HepG2 (cell line): Measurements from ENCODE around the gene OR1D5. TPM values are rescaled to one million over a fixed set of nuclear protein-coding genes. Genes with fewer than 3 reads are reported as not detected.

Experiments used
- EHMT2 ChIP-seq: fragments of 200-600 bp; sonication (generic); IDR thresholded peaks from 2 replicates; pipeline ENCODE4 v1.7.0; 2017; ENCODE audit warnings: antibody characterized with exemption, low read depth, low read length, borderline replicate concordance
- GATA4 ChIP-seq: sonication (generic); IDR thresholded peaks from 2 replicates; pipeline ENCODE4 v1.6.1; 2016; ENCODE audit warnings: antibody characterized with exemption, low read depth, borderline replicate concordance
- MED1 ChIP-seq: sonication (generic); formaldehyde crosslinking; IDR thresholded peaks from 2 replicates; pipeline ENCODE4 v1.4.0; 2020; ENCODE audit warnings: missing genetic modification reagents
- MED13 ChIP-seq: sonication (generic); formaldehyde crosslinking; IDR thresholded peaks from 2 replicates; pipeline ENCODE4 v1.5.0; 2020; ENCODE audit warnings: missing genetic modification reagents
- MLLT10 ChIP-seq: sonication (generic); formaldehyde crosslinking; IDR thresholded peaks from 2 replicates; pipeline ENCODE4 v1.4.0; 2020; ENCODE audit warnings: missing genetic modification reagents
- NFKBIZ ChIP-seq: IDR thresholded peaks from 2 replicates; pipeline ENCODE4 v1.6.1; 2018; ENCODE audit warnings: missing genetic modification reagents, missing compliant biosample characterization
- SMYD3 ChIP-seq: sonication (generic); formaldehyde crosslinking; IDR thresholded peaks from 2 replicates; pipeline ENCODE4 v1.8.1; 2023; ENCODE audit warnings: mild to moderate bottlenecking, missing genetic modification reagents
- SSRP1 ChIP-seq: IDR thresholded peaks from 2 replicates; pipeline ENCODE4 v1.6.1; 2016; ENCODE audit warnings: control low read depth
- TBX3 ChIP-seq: fragments of 450-650 bp; IDR thresholded peaks from 2 replicates; pipeline ENCODE4 v1.6.1; 2017; ENCODE audit warnings: antibody characterized with exemption, mild to moderate bottlenecking, inconsistent platforms, borderline replicate concordance
- WIZ ChIP-seq: sonication (generic); formaldehyde crosslinking; IDR thresholded peaks from 2 replicates; pipeline ENCODE4 v1.5.1; 2020; ENCODE audit warnings: mild to moderate bottlenecking, missing genetic modification reagents
- ZFY ChIP-seq: sonication (generic); formaldehyde crosslinking; IDR thresholded peaks from 2 replicates; pipeline ENCODE4 v1.4.0; 2020; ENCODE audit warnings: missing genetic modification reagents
- ZMAT3 ChIP-seq: sonication (generic); formaldehyde crosslinking; conservative IDR thresholded peaks from 2 replicates; pipeline ENCODE4 v1.7.0; 2021; ENCODE audit warnings: missing genetic modification reagents
- ZMYM3 ChIP-seq: sonication (generic); formaldehyde crosslinking; IDR thresholded peaks from 2 replicates; pipeline ENCODE4 v1.5.1; 2020; ENCODE audit warnings: mild to moderate bottlenecking, missing genetic modification reagents
- ZNF205 ChIP-seq: IDR thresholded peaks from 2 replicates; pipeline ENCODE4 v1.6.1; 2018; ENCODE audit warnings: missing biosample characterization, missing genetic modification reagents
- ZNF431 ChIP-seq: sonication (generic); formaldehyde crosslinking; IDR thresholded peaks from 2 replicates; pipeline ENCODE4 v1.9.0; 2022; ENCODE audit warnings: missing genetic modification reagents, low read depth, mild to moderate bottlenecking, borderline replicate concordance
- ZNF530 ChIP-seq: sonication (generic); formaldehyde crosslinking; IDR thresholded peaks from 2 replicates; pipeline ENCODE4 v1.5.0; 2020; ENCODE audit warnings: low read depth, mild to moderate bottlenecking, missing genetic modification reagents
- ZNF564 ChIP-seq: sonication (generic); formaldehyde crosslinking; IDR thresholded peaks from 2 replicates; pipeline ENCODE4 v1.8.1; 2023; ENCODE audit warnings: mild to moderate bottlenecking, missing genetic modification reagents
- ZNF678 ChIP-seq: sonication (generic); formaldehyde crosslinking; IDR thresholded peaks from 2 replicates; pipeline ENCODE4 v1.4.0; 2020; ENCODE audit warnings: mild to moderate bottlenecking, missing genetic modification reagents
- ZNF788 ChIP-seq: sonication (generic); formaldehyde crosslinking; IDR thresholded peaks from 2 replicates; pipeline ENCODE4 v1.5.0; 2020; ENCODE audit warnings: mild to moderate bottlenecking, missing genetic modification reagents, borderline replicate concordance
- ZNF83 ChIP-seq: sonication (generic); formaldehyde crosslinking; IDR thresholded peaks from 2 replicates; pipeline ENCODE4 v1.4.0; 2020; ENCODE audit warnings: missing genetic modification reagents, mild to moderate bottlenecking, borderline replicate concordance
- ZSCAN12 ChIP-seq: sonication (generic); formaldehyde crosslinking; IDR thresholded peaks from 2 replicates; pipeline ENCODE4 v1.9.0; 2021; ENCODE audit warnings: mild to moderate bottlenecking, missing genetic modification reagents
- ZSCAN31 ChIP-seq: sonication (generic); formaldehyde crosslinking; IDR thresholded peaks from 2 replicates; pipeline ENCODE4 v1.5.0; 2020; ENCODE audit warnings: low read depth, mild to moderate bottlenecking, missing genetic modification reagents
- polyA plus RNA-seq, 8 experiments: library from polyadenylated mRNA; depleted of rRNA in 3 of 8; stranded (reverse) in 7 of 8; unstranded in 1 of 8; fragments of >200 nt; fragmentation: Illumina TruSeq in 4 of 8; extraction: Trizol in 4 of 8; gene quantifications; 2 replicates each; pipeline versions ENCODE4 v1.2.1 to v1.2.3, GENCODE V29; 2011 to 2016; ENCODE audit warnings: low read depth in 4 of 8, missing spikeins in 1 of 8, mixed read lengths in 1 of 8; ENCODE audit not compliant: insufficient read depth in 1 of 8
- total RNA-seq, 5 experiments: library from RNA; depleted of rRNA; stranded (reverse); fragments of >200 nt; fragmentation: Illumina TruSeq; extraction: Trizol; gene quantifications; 2 replicates each; pipeline ENCODE4 v1.2.3, GENCODE V29; 2016; ENCODE audit warnings: low read depth in 1 of 5
- TF ChIP-seq, protein P1 (sequence below): sonication (generic); formaldehyde crosslinking; IDR thresholded peaks from 2 replicates; pipeline ENCODE4 v1.4.0; 2020; ENCODE audit warnings: missing genetic modification reagents
- TF ChIP-seq, protein P2 (sequence below): sonication (generic); formaldehyde crosslinking; IDR thresholded peaks from 2 replicates; pipeline ENCODE4 v1.5.0; 2020; ENCODE audit warnings: missing genetic modification reagents
- TF ChIP-seq, protein P3 (sequence below): IDR thresholded peaks from 2 replicates; pipeline ENCODE4 v1.6.1; 2016; ENCODE audit warnings: low read depth, missing genetic modification reagents, missing compliant biosample characterization

The OR1D5 gene
- total and polyA plus RNA-seq, 2 of the 13 experiments (the other 11 are each of a cell fraction or from before 2014, with no cell fraction given), result not detected

DNA sequence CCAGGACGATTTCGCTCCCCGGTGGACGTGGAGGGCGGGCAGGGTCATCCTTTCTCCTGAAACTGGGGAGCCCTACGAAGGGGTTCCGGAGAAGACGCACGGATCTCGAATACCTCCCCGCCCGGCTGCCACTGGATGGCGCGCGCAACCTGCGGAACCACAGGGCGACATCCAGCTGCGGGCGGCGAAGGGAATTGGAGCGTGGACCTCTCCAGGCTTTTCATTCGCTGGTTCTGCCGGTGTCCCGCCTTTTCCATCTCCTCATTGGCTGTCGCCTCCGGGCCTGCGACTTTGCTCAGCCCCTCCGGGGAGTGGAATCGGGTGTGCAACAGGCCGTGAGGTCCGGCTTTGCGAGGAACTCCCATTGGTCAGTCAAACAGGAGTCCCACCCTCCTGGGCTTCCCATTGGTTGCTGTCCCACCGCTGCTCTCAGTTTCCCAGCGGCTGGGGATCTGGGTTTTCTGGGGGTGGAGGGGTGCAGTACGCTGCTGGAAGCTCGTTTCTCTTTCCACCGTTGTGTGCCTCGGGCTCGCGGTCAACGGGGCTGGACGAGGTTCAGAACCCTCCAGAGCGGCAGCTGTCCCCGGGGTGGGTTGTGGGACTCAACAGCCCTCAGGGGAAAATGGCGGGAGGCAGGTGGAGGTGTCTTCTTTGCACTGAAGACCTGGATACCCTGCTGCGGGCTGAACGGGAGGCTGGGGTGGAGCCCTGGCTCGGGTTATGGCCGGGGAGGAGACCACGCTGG is 14.5 kb downstream of the OR1D5 start (continued):
- no peak for TF ChIP-seq NFKBIZ (CRISPR knock-in tag)
- TF ChIP-seq MED1 (CRISPR knock-in tag), result no peak; the same call in 1 of the 2 replicates
- TF ChIP-seq SMYD3, result no peak
- TF ChIP-seq ZNF678 (CRISPR knock-in tag), result no peak
- TF ChIP-seq WIZ (CRISPR knock-in tag), result peak; percentile 15; the same call in 1 of the 2 replicates
- TF ChIP-seq ZFY (CRISPR knock-in tag), result peak; percentile 38
- no peak for TF ChIP-seq SSRP1 (CRISPR knock-in tag)
- TF ChIP-seq, protein P1, sequence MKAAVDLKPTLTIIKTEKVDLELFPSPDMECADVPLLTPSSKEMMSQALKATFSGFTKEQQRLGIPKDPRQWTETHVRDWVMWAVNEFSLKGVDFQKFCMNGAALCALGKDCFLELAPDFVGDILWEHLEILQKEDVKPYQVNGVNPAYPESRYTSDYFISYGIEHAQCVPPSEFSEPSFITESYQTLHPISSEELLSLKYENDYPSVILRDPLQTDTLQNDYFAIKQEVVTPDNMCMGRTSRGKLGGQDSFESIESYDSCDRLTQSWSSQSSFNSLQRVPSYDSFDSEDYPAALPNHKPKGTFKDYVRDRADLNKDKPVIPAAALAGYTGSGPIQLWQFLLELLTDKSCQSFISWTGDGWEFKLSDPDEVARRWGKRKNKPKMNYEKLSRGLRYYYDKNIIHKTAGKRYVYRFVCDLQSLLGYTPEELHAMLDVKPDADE (CRISPR knock-in tag), result no peak
- TF ChIP-seq, protein P2, sequence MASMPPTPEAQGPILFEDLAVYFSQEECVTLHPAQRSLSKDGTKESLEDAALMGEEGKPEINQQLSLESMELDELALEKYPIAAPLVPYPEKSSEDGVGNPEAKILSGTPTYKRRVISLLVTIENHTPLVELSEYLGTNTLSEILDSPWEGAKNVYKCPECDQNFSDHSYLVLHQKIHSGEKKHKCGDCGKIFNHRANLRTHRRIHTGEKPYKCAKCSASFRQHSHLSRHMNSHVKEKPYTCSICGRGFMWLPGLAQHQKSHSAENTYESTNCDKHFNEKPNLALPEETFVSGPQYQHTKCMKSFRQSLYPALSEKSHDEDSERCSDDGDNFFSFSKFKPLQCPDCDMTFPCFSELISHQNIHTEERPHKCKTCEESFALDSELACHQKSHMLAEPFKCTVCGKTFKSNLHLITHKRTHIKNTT, result no peak
- no peak for TF ChIP-seq ZMYM3 (CRISPR knock-in tag)
- no peak for TF ChIP-seq ZSCAN31 (CRISPR knock-in tag)
- TF ChIP-seq ZNF788 (CRISPR knock-in tag), result peak; percentile 61; the same call in 1 of the 2 replicates
- no peak for TF ChIP-seq ZNF83
- TF ChIP-seq ZNF530, result no peak
- no peak for TF ChIP-seq MED13 (CRISPR knock-in tag)
- TF ChIP-seq GATA4, result no peak
- TF ChIP-seq TBX3, result no peak
- TF ChIP-seq ZNF431 (CRISPR knock-in tag), result no peak
- no peak for TF ChIP-seq ZMAT3 (CRISPR knock-in tag)
- TF ChIP-seq ZNF564, result no peak
- peak; percentile 27; the same call in 1 of the 2 replicates for TF ChIP-seq EHMT2
- TF ChIP-seq ZSCAN12 (CRISPR knock-in tag), result no peak
- no peak for TF ChIP-seq ZNF205 (CRISPR knock-in tag)
- TF ChIP-seq, protein P3, sequence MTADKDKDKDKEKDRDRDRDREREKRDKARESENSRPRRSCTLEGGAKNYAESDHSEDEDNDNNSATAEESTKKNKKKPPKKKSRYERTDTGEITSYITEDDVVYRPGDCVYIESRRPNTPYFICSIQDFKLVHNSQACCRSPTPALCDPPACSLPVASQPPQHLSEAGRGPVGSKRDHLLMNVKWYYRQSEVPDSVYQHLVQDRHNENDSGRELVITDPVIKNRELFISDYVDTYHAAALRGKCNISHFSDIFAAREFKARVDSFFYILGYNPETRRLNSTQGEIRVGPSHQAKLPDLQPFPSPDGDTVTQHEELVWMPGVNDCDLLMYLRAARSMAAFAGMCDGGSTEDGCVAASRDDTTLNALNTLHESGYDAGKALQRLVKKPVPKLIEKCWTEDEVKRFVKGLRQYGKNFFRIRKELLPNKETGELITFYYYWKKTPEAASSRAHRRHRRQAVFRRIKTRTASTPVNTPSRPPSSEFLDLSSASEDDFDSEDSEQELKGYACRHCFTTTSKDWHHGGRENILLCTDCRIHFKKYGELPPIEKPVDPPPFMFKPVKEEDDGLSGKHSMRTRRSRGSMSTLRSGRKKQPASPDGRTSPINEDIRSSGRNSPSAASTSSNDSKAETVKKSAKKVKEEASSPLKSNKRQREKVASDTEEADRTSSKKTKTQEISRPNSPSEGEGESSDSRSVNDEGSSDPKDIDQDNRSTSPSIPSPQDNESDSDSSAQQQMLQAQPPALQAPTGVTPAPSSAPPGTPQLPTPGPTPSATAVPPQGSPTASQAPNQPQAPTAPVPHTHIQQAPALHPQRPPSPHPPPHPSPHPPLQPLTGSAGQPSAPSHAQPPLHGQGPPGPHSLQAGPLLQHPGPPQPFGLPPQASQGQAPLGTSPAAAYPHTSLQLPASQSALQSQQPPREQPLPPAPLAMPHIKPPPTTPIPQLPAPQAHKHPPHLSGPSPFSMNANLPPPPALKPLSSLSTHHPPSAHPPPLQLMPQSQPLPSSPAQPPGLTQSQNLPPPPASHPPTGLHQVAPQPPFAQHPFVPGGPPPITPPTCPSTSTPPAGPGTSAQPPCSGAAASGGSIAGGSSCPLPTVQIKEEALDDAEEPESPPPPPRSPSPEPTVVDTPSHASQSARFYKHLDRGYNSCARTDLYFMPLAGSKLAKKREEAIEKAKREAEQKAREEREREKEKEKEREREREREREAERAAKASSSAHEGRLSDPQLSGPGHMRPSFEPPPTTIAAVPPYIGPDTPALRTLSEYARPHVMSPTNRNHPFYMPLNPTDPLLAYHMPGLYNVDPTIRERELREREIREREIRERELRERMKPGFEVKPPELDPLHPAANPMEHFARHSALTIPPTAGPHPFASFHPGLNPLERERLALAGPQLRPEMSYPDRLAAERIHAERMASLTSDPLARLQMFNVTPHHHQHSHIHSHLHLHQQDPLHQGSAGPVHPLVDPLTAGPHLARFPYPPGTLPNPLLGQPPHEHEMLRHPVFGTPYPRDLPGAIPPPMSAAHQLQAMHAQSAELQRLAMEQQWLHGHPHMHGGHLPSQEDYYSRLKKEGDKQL (CRISPR knock-in tag), result no peak
- no peak for TF ChIP-seq MLLT10 (CRISPR knock-in tag)
